Lower leg skin (tissue), 4 donors: Measurements from ENCODE around the gene NUP85. TPM values are rescaled to one million over a fixed set of nuclear protein-coding genes. Genes with fewer than 3 reads are reported as not detected.
"Not testable (repeated sequence)": the region's sequence is repeated elsewhere in the genome, so short reads cannot be mapped to it uniquely, and the experiment has no call there.

Experiments used
- DNase-seq, 2 donors: peaks; one replicate each; pipeline ENCODE4 v3.0.0-alpha.2; 2019; ENCODE audit warnings: low spot score in 2 of 2
- H3K4me3 ChIP-seq: fragments of 200-600 bp; sonication (generic); 2 replicates; pipeline ENCODE4 v1.5.1; 2017; ENCODE audit warnings: mild to moderate bottlenecking, low read depth; ENCODE audit not compliant: poor library complexity, severe bottlenecking
- CTCF ChIP-seq, 3 donors: fragments of 450-650 bp; IDR thresholded peaks; one replicate each; pipeline ENCODE4 v1.5.1; 2016; ENCODE audit warnings: antibody characterized with exemption in 3 of 3, mild to moderate bottlenecking in 3 of 3, moderate library complexity in 2 of 3
- POLR2A ChIP-seq, 2 donors: fragments of 450-650 bp; IDR thresholded peaks; one replicate each; pipeline ENCODE4 v1.6.1; 2016 to 2017; ENCODE audit warnings: antibody characterized with exemption in 2 of 2, mild to moderate bottlenecking in 1 of 2, moderate library complexity in 1 of 2
- WGBS, 2 donors: methylation state at CpG; one replicate each; pipeline ENCODE4 v1.1.5; 2018; 5-methylcytosine and 5-hydroxymethylcytosine counted together
- intact Hi-C: fragments of 100-400 bp; cut with DNase I; formaldehyde crosslinking; loops from one replicate; pipeline ENCODE4 v1.15.0; 2023; ENCODE audit warnings: low total_unique reads
- total RNA-seq, 4 donors: library from RNA; depleted of rRNA; stranded (reverse); fragments of >200 nt; gene quantifications; one replicate each; pipeline ENCODE4 v1.1.0, GENCODE V29; 2016

The NUP85 gene
- total RNA-seq, result 10 to 100 TPM; 32.1 to 46.2 (median 35.1) TPM

GRCh38 chr17:75205037-75205792, at the start of gene NUP85:
NUP85 (plus strand) TSS chr17:75205679; CDS start chr17:75205762, 83 bp downstream.
- intact Hi-C loops, result loop anchor here (10.0 kb wide), 1 partner anchor 90 kb away; no protein-coding TSS in a partner anchor
- DNase-seq, result peak; percentile 91 to 98
- WGBS, 2 donors, result 0 to 1% methylated on average over 42 to 55 of the region's 57 CpGs
- H3K4me3 ChIP-seq, result peak within 1 kb of the TSS; percentile 55
- TF ChIP-seq CTCF (IDR thresholded peaks at IDR 0.05) (peak in 1 of 3 donors; percentile 71), POLR2A (IDR thresholded peaks at IDR 0.05) (peak in 1 of 2 donors; percentile 20)

GRCh38 chr17:75158480-75158879, 47.0 kb upstream of the NUP85 start:
- DNase-seq, intact Hi-C loops, H3K4me3 ChIP-seq: not testable (repeated sequence)
- WGBS, 2 donors, result 82 to 89% methylated on average over 8 of the region's 8 CpGs

- 79 to 86% methylated on average over 4 of the region's 4 CpGs for WGBS, 2 donors
- intact Hi-C loops, result no loop called here
- TF ChIP-seq POLR2A (IDR thresholded peaks at IDR 0.05), result no peak
- no peak for TF ChIP-seq CTCF (IDR thresholded peaks at IDR 0.05)
- H3K4me3 ChIP-seq, result no peak overlapping the region
- no peak for DNase-seq
Observed at GRCh38 chr17:75159196-75160031, 46.1 kb upstream of the NUP85 start.

GRCh38 chr17:75160211-75160610, 45.3 kb upstream of the NUP85 start:
- TF ChIP-seq POLR2A (IDR thresholded peaks at IDR 0.05), result no peak
- TF ChIP-seq CTCF (IDR thresholded peaks at IDR 0.05), result no peak
- 92% methylated on average over 5 of the region's 5 CpGs for WGBS, 2 donors
- no peak overlapping the region for H3K4me3 ChIP-seq
- DNase-seq, result no peak
- intact Hi-C loops, result no loop called here

- TF ChIP-seq CTCF (IDR thresholded peaks at IDR 0.05) (no peak), POLR2A (IDR thresholded peaks at IDR 0.05) (no peak)
- WGBS, 2 donors, result 92 to 96% methylated on average over 5 of the region's 5 CpGs
- intact Hi-C loops, result no loop called here
- no peak overlapping the region for H3K4me3 ChIP-seq
- DNase-seq, result no peak
Observed at GRCh38 chr17:75163074-75163473, 42.4 kb upstream of the NUP85 start.

- WGBS, 2 donors, result 97 to 99% methylated on average over 15 of the region's 15 CpGs
- intact Hi-C loops, H3K4me3 ChIP-seq: not testable (repeated sequence)
Observed at GRCh38 chr17:75164606-75165005, 40.9 kb upstream of the NUP85 start.

More at GRCh38 chr17:75164606-75165005, 40.9 kb upstream of the NUP85 start:
- DNase-seq, result not testable (repeated sequence)
